Measurements from ENCODE around the gene CABYR.

CABYR gene, protein sequence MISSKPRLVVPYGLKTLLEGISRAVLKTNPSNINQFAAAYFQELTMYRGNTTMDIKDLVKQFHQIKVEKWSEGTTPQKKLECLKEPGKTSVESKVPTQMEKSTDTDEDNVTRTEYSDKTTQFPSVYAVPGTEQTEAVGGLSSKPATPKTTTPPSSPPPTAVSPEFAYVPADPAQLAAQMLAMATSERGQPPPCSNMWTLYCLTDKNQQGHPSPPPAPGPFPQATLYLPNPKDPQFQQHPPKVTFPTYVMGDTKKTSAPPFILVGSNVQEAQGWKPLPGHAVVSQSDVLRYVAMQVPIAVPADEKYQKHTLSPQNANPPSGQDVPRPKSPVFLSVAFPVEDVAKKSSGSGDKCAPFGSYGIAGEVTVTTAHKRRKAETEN

GRCh38 chr18:24138789-24139616, at the start of gene CABYR:
CABYR (plus strand) TSS chr18:24139062; CDS start chr18:24143115, 4,053 bp downstream.
- no peaks in the 10 kb centered on the region for H3K4me1 ChIP-seq (ENCODE audit: low read length)
- no peak for TF ChIP-seq CTCF (IDR thresholded peaks at IDR 0.05; ENCODE audit: low read length)
- no peak for TF ChIP-seq EZH2phosphoT487 (IDR thresholded peaks at IDR 0.05; ENCODE audit: low read length)
- TF ChIP-seq EZH2 (optimal IDR thresholded peaks at IDR 0.05; ENCODE audit: low read depth, low read length) = no peak
- no peaks in the 10 kb centered on the region for H3K9me2 ChIP-seq (replicated peaks; ENCODE audit: insufficient read depth, low read length)
- H3K9me3 ChIP-seq (replicated peaks; ENCODE audit: insufficient read depth, low read length) = no peaks in the 10 kb centered on the region
- DNase-seq = no peak
- no peak within 1 kb of the TSS for H3K9ac ChIP-seq (ENCODE audit: low read length)
- no peaks in the 10 kb centered on the region for H3K27me3 ChIP-seq (replicated peaks; ENCODE audit: insufficient read depth, low read length)
- H4K20me1 ChIP-seq (ENCODE audit: insufficient read depth, low read length) = no peaks in the 10 kb centered on the region
- H3K79me2 ChIP-seq (ENCODE audit: low read length) = no peaks in the 10 kb centered on the region
- no peak within 1 kb of the TSS for H3K4me2 ChIP-seq (ENCODE audit: low read depth, low read length)
- H3K4me3 ChIP-seq (ENCODE audit: low read length) = no peak within 1 kb of the TSS
- H2AFZ ChIP-seq (ENCODE audit: low read length) = no peak within 1 kb of the TSS
- no peak within 1 kb of the TSS for H3K27ac ChIP-seq (ENCODE audit: low read length)
- H3K36me3 ChIP-seq (replicated peaks; ENCODE audit: insufficient read depth, low read length) = no peaks in the 10 kb centered on the region
- no peaks in the 10 kb centered on the region for H3F3A ChIP-seq (ENCODE audit: insufficient read depth, low read length)

GRCh38 chr18:24089076-24089475, 49.8 kb upstream of the CABYR start:
- no peaks in the 10 kb centered on the region for H3K9me2 ChIP-seq (replicated peaks; ENCODE audit: insufficient read depth, low read length)
- no peak overlapping the region for H3K27ac ChIP-seq (ENCODE audit: low read length)
- H3K27me3 ChIP-seq (replicated peaks; ENCODE audit: insufficient read depth, low read length) = no peaks in the 10 kb centered on the region
- H4K20me1 ChIP-seq (ENCODE audit: insufficient read depth, low read length) = no peaks in the 10 kb centered on the region
- H3K9ac ChIP-seq (ENCODE audit: low read length) = no peak overlapping the region
- no peaks in the 10 kb centered on the region for H3K36me3 ChIP-seq (replicated peaks; ENCODE audit: insufficient read depth, low read length)
- no peak for TF ChIP-seq EZH2 (optimal IDR thresholded peaks at IDR 0.05; ENCODE audit: low read depth, low read length)
- TF ChIP-seq CTCF (IDR thresholded peaks at IDR 0.05; ENCODE audit: low read length) = no peak
- no peak for TF ChIP-seq EZH2phosphoT487 (IDR thresholded peaks at IDR 0.05; ENCODE audit: low read length)
- no peak overlapping the region for H3K4me2 ChIP-seq (ENCODE audit: low read depth, low read length)
- no peak overlapping the region for H2AFZ ChIP-seq (ENCODE audit: low read length)
- H3K4me1 ChIP-seq (ENCODE audit: low read length) = peaks cover 6% of the 10 kb centered on the region
- H3K79me2 ChIP-seq (ENCODE audit: low read length) = no peaks in the 10 kb centered on the region
- no peaks in the 10 kb centered on the region for H3F3A ChIP-seq (ENCODE audit: insufficient read depth, low read length)
- H3K4me3 ChIP-seq (ENCODE audit: low read length) = no peak overlapping the region
- DNase-seq = no peak
- no peaks in the 10 kb centered on the region for H3K9me3 ChIP-seq (replicated peaks; ENCODE audit: insufficient read depth, low read length)

GRCh38 chr18:24089515-24090337, 49.1 kb upstream of the CABYR start:
- H3K79me2 ChIP-seq (ENCODE audit: low read length) = no peaks in the 10 kb centered on the region
- no peaks in the 10 kb centered on the region for H3K27me3 ChIP-seq (replicated peaks; ENCODE audit: insufficient read depth, low read length)
- H3K36me3 ChIP-seq (replicated peaks; ENCODE audit: insufficient read depth, low read length) = no peaks in the 10 kb centered on the region
- H3K4me3 ChIP-seq (ENCODE audit: low read length) = no peak overlapping the region
- no peaks in the 10 kb centered on the region; the same call in 1 of the 2 replicates for H3F3A ChIP-seq (ENCODE audit: insufficient read depth, low read length)
- no peaks in the 10 kb centered on the region for H3K9me2 ChIP-seq (replicated peaks; ENCODE audit: insufficient read depth, low read length)
- no peak overlapping the region for H3K9ac ChIP-seq (ENCODE audit: low read length)
- H3K4me2 ChIP-seq (ENCODE audit: low read depth, low read length) = no peak overlapping the region
- no peak for DNase-seq
- peaks cover 12% of the 10 kb centered on the region for H3K4me1 ChIP-seq (ENCODE audit: low read length)
- TF ChIP-seq EZH2 (optimal IDR thresholded peaks at IDR 0.05; ENCODE audit: low read depth, low read length) = no peak
- no peak for TF ChIP-seq EZH2phosphoT487 (IDR thresholded peaks at IDR 0.05; ENCODE audit: low read length)
- TF ChIP-seq CTCF (IDR thresholded peaks at IDR 0.05; ENCODE audit: low read length) = no peak
- H3K9me3 ChIP-seq (replicated peaks; ENCODE audit: insufficient read depth, low read length) = no peaks in the 10 kb centered on the region
- no peaks in the 10 kb centered on the region for H4K20me1 ChIP-seq (ENCODE audit: insufficient read depth, low read length)
- H2AFZ ChIP-seq (ENCODE audit: low read length) = no peak overlapping the region
- H3K27ac ChIP-seq (ENCODE audit: low read length) = no peak overlapping the region

Measured in MM.1S (cell line).